HCT116 (cell line): Measurements from ENCODE around the gene LRRFIP2. TPM values are rescaled to one million over a fixed set of nuclear protein-coding genes. Genes with fewer than 3 reads are reported as not detected.

Experiments
- ATAC-seq: fragments of 200-7000 bp; cut with Tn5 transposase; 2 replicates; pipeline ENCODE4 v1.9.1; 2020; ENCODE audit warnings: mild to moderate bottlenecking, moderate library complexity
- BruUV-seq: library from RNA; stranded (reverse); fragments of 400-500 nt; replicated peaks from 2 replicates; lab custom pipeline; 2021; lab: Mats Ljungman, UMichigan
- CTCF ChIA-PET: fragments of 300-600 bp; sonication (Branson Sonifier 250); formaldehyde crosslinking; loops from one replicate; lab custom pipeline; 2021; ENCODE audit warnings: antibody characterized with exemption; lab: Charles Lee
- POLR2A ChIA-PET: fragments of 300-600, 350-600 bp; sonication (Branson Sonifier 250); formaldehyde crosslinking; loops from one replicate; lab custom pipeline; 2021; ENCODE audit warnings: antibody characterized with exemption; lab: Charles Lee
- RAD21 ChIA-PET, 2 experiments: fragments of 300-600 bp; sonication (Branson Sonifier 250); formaldehyde crosslinking; loops; one replicate each; lab custom pipeline; 2023; ENCODE audit warnings: low total read pairs in 2 of 2; ENCODE audit not compliant: uncharacterized antibody in 2 of 2, unreplicated experiment in 2 of 2, low non-redundant PET in 1 of 2; lab: Charles Lee
- DNase-seq: peaks from one replicate; pipeline ENCODE4 v3.0.0-alpha.2; 2010; ENCODE audit warnings: low read depth, low spot score
- H2AFZ ChIP-seq: fragments of 200-600 bp; shearing (Covaris generic), sonication (generic); 2 replicates; pipeline ENCODE4 v1.6.1; 2017; ENCODE audit warnings: low read depth, mixed run types, mixed read lengths, antibody characterized with exemption, low read length; ENCODE audit not compliant: poor library complexity, severe bottlenecking
- H3K27ac ChIP-seq: 2 replicates; pipeline ENCODE4 v1.5.1; 2012; ENCODE audit warnings: low read depth, low read length
- H3K27me3 ChIP-seq: fragments of 200-600 bp; sonication (generic); 2 replicates; pipeline ENCODE4 v1.6.1; 2016; ENCODE audit warnings: mixed run types, low read length, mixed read lengths; ENCODE audit not compliant: insufficient read depth
- H3K36me3 ChIP-seq, 2 experiments: fragments of 200-500 bp in 1 of 2; fragments of 200-600 bp in 1 of 2; sonication (Bioruptor generic) in 1 of 2; sonication (generic) in 1 of 2; 2 replicates each; pipeline versions ENCODE4 v1.5.1 to v1.6.1; 2014 to 2016; ENCODE audit warnings: low read length in 2 of 2, inconsistent platforms in 1 of 2, mixed read lengths in 1 of 2, mixed run types in 1 of 2; ENCODE audit not compliant: insufficient read depth in 2 of 2, control insufficient read depth in 1 of 2
- H3K4me1 ChIP-seq, 2 experiments: fragments of 200-600 bp in 1 of 2; sonication (generic) in 1 of 2; 2 replicates each; pipeline versions ENCODE4 v1.5.1 to v1.6.1; 2012 to 2017; ENCODE audit warnings: low read length in 2 of 2, inconsistent platforms in 1 of 2, mild to moderate bottlenecking in 1 of 2, mixed read lengths in 1 of 2, mixed run types in 1 of 2, moderate library complexity in 1 of 2; ENCODE audit not compliant: insufficient read depth in 2 of 2, control insufficient read depth in 1 of 2
- H3K4me2 ChIP-seq: fragments of 200-600 bp; sonication (generic); 2 replicates; pipeline ENCODE4 v1.6.1; 2017; ENCODE audit warnings: mixed run types, low read length, mixed read lengths
- H3K4me3 ChIP-seq, 2 experiments: fragments of 200-600 bp in 1 of 2; sonication (generic) in 1 of 2; replicated peaks in 1 of 2; 2 replicates each; pipeline ENCODE4 v1.5.1; 2011 to 2016; ENCODE audit warnings: low read length in 2 of 2, control low read depth in 1 of 2, low read depth in 1 of 2, mild to moderate bottlenecking in 1 of 2, mixed read lengths in 1 of 2, mixed run types in 1 of 2
- H3K79me2 ChIP-seq: fragments of 200-600 bp; sonication (generic); 2 replicates; pipeline ENCODE4 v1.6.1; 2017; ENCODE audit warnings: mild to moderate bottlenecking, mixed run types, low read length, moderate library complexity, mixed read lengths; ENCODE audit not compliant: insufficient read depth
- H3K9ac ChIP-seq: fragments of 200-600 bp; sonication (generic); 2 replicates; pipeline ENCODE4 v1.6.1; 2016; ENCODE audit warnings: low read length, mixed read lengths
- H3K9me2 ChIP-seq: fragments of 200-600 bp; sonication (generic), shearing (Covaris generic); 2 replicates; pipeline ENCODE4 v1.6.1; 2017; ENCODE audit warnings: mixed run types, mild to moderate bottlenecking, moderate library complexity; ENCODE audit not compliant: insufficient read depth
- H3K9me3 ChIP-seq, 2 experiments: fragments of 200-500 bp in 1 of 2; fragments of 200-600 bp in 1 of 2; sonication (Bioruptor generic) in 1 of 2; sonication (generic) in 1 of 2; 2 replicates each; pipeline ENCODE4 v1.6.1; 2014 to 2017; ENCODE audit warnings: low read length in 2 of 2, mixed read lengths in 2 of 2, inconsistent platforms in 1 of 2, low read depth in 1 of 2, mild to moderate bottlenecking in 1 of 2, mixed run types in 1 of 2, moderate library complexity in 1 of 2; ENCODE audit not compliant: control insufficient read depth in 1 of 2, insufficient read depth in 1 of 2
- H4K20me1 ChIP-seq: fragments of 200-600 bp; sonication (generic), shearing (Covaris generic); 2 replicates; pipeline ENCODE4 v1.6.1; 2017; ENCODE audit warnings: mixed run types, mild to moderate bottlenecking, moderate library complexity; ENCODE audit not compliant: insufficient read depth
- EGR1 ChIP-seq: IDR thresholded peaks from 2 replicates; pipeline ENCODE4 v1.6.1; 2012; ENCODE audit warnings: low read depth
- JUND ChIP-seq: IDR thresholded peaks from 2 replicates; pipeline ENCODE4 v1.6.1; 2012
- MAX ChIP-seq: IDR thresholded peaks from 2 replicates; pipeline ENCODE4 v1.6.1; 2012
- POLR2A ChIP-seq: IDR thresholded peaks from 2 replicates; pipeline ENCODE4 v1.7.0; 2011; ENCODE audit warnings: borderline replicate concordance; ENCODE audit not compliant: insufficient read depth, insufficient read length; ENCODE audit errors: extremely low read depth
- TCF7L2 ChIP-seq: IDR thresholded peaks from 2 replicates; pipeline ENCODE4 v1.7.0; 2011; ENCODE audit warnings: borderline replicate concordance, inconsistent platforms; ENCODE audit not compliant: insufficient read depth, insufficient read length; ENCODE audit errors: extremely low read depth
- intact Hi-C: fragments of 100-400 bp; cut with micrococcal nuclease; formaldehyde crosslinking; loops from 2 replicates; pipeline ENCODE4 v1.10.0; 2022
- total RNA-seq: library from RNA; stranded (reverse); gene quantifications from one replicate; pipeline ENCODE4 v1.2.1, GENCODE V29; 2021; ENCODE audit not compliant: unreplicated experiment
- TF ChIP-seq, protein P1 (sequence below): IDR thresholded peaks from 2 replicates; pipeline ENCODE4 v1.6.1; 2012; ENCODE audit warnings: low read depth

The LRRFIP2 gene
- total RNA-seq, 1 experiment from 2014 or later: 27.0 TPM

- TF ChIP-seq MAX (no peak), TCF7L2 (no peak), JUND (no peak), EGR1 (no peak)
- TF ChIP-seq, protein P1, sequence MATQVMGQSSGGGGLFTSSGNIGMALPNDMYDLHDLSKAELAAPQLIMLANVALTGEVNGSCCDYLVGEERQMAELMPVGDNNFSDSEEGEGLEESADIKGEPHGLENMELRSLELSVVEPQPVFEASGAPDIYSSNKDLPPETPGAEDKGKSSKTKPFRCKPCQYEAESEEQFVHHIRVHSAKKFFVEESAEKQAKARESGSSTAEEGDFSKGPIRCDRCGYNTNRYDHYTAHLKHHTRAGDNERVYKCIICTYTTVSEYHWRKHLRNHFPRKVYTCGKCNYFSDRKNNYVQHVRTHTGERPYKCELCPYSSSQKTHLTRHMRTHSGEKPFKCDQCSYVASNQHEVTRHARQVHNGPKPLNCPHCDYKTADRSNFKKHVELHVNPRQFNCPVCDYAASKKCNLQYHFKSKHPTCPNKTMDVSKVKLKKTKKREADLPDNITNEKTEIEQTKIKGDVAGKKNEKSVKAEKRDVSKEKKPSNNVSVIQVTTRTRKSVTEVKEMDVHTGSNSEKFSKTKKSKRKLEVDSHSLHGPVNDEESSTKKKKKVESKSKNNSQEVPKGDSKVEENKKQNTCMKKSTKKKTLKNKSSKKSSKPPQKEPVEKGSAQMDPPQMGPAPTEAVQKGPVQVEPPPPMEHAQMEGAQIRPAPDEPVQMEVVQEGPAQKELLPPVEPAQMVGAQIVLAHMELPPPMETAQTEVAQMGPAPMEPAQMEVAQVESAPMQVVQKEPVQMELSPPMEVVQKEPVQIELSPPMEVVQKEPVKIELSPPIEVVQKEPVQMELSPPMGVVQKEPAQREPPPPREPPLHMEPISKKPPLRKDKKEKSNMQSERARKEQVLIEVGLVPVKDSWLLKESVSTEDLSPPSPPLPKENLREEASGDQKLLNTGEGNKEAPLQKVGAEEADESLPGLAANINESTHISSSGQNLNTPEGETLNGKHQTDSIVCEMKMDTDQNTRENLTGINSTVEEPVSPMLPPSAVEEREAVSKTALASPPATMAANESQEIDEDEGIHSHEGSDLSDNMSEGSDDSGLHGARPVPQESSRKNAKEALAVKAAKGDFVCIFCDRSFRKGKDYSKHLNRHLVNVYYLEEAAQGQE: no peak
Observed at GRCh38 chr3:37170060-37170459, 4.3 kb downstream of the LRRFIP2 start (continued).

GRCh38 chr3:37168896-37169295, 5.5 kb downstream of the LRRFIP2 start:
- peaks cover 2 to 6% of the 10 kb centered on the region in 2 experiments; a peak in 1 of 4 replicates for H3K36me3 ChIP-seq
- POLR2A ChIA-PET: no interaction called here
- intact Hi-C loops: no loop called here
- H3K4me2 ChIP-seq: no peak overlapping the region
- H3K79me2 ChIP-seq: peaks cover 65% of the 10 kb centered on the region
- ATAC-seq: no peak
- no peaks in the 10 kb centered on the region for H3K9me3 ChIP-seq
- H3K9me2 ChIP-seq: no peaks in the 10 kb centered on the region
- no peaks in the 10 kb centered on the region for H3K4me1 ChIP-seq
- RAD21 ChIA-PET: no interaction called here
- H3K9ac ChIP-seq: no peak overlapping the region
- CTCF ChIA-PET: no interaction called here
- no peak for TF ChIP-seq POLR2A
- H3K27me3 ChIP-seq: no peaks in the 10 kb centered on the region
- H3K4me3 ChIP-seq: no peak overlapping the region
- no peaks in the 10 kb centered on the region for H4K20me1 ChIP-seq
- no peak overlapping the region for H2AFZ ChIP-seq
- no peak overlapping the region for H3K27ac ChIP-seq
- no peak for DNase-seq
- no TSS peak for BruUV-seq
